Spleen (tissue), 7 donors: Measurements from ENCODE around the gene MMP17.

ENCODE experiments used
- CTCF ChIP-seq, 11 experiments: fragments of 200-600 bp in 7 of 11; fragments of 450-650 bp in 4 of 11; sonication (generic) in 4 of 11; IDR thresholded peaks in 8 of 11; conservative IDR thresholded peaks in 3 of 11; 1 replicate in 7 of 11; 2 replicates in 4 of 11; pipeline versions ENCODE4 v1.4.0 to v1.8.0; 2016 to 2021; ENCODE audit warnings: antibody characterized with exemption in 11 of 11, inconsistent platforms in 4 of 11, mild to moderate bottlenecking in 1 of 11
- POLR2A ChIP-seq, 3 donors: fragments of 450-650 bp; IDR thresholded peaks; one replicate each; pipeline ENCODE4 v1.5.1; 2017; ENCODE audit warnings: antibody characterized with exemption in 3 of 3, mild to moderate bottlenecking in 1 of 3
- donor health status: DM: no; HTN: no; CAD: no; lungs with moderate emphysema.
- donor health status: DM: no; HTN: no; CAD: no.
- donor health status: DM: no; HTN: no; CAD: no.

- no peak for TF ChIP-seq CTCF (IDR thresholded peaks at IDR 0.05 in 8 of 11, conservative IDR thresholded peaks at IDR 0.05 in 3 of 11)
- TF ChIP-seq POLR2A (IDR thresholded peaks at IDR 0.05): no peak
Measured at GRCh38 chr12:131840643-131841416, 12.6 kb downstream of the MMP17 start.
